ENCODE measurements around the gene TLR7. TPM values are rescaled to one million over a fixed set of nuclear protein-coding genes. Genes with fewer than 3 reads are reported as not detected.
A peak's percentile ranks its signal among the peaks of the same experiment; 100 is the strongest.

The TLR7 gene
- total and polyA plus RNA-seq, 2 of the 4 experiments (the other 2 are of a cell fraction), result not detected

- Histone ChIP-seq H3K4me2 (ENCODE audit: low read depth, low read length) (no peak overlapping the region), H2BK15ac (ENCODE audit: low read depth, low read length) (no peak overlapping the region), H4K8ac (ENCODE audit: low read depth in 2 of 2, low read length in 2 of 2) (no peak overlapping the region), H3K4me1 (ENCODE audit: control insufficient read depth, insufficient read depth, low read length) (no peaks in the 10 kb centered on the region), H3K18ac (ENCODE audit: low read depth, low read length) (no peak overlapping the region), H3K4ac (ENCODE audit: low read depth, low read length) (no peak overlapping the region), H3K4me3 (ENCODE audit: insufficient read depth, low read depth, low read length) (no peak overlapping the region), H3K9me1 (ENCODE audit: insufficient read depth, low read length) (no peaks in the 10 kb centered on the region), H2BK5ac (ENCODE audit: low read depth, low read length, poor library complexity, severe bottlenecking) (no peak overlapping the region), H3K27ac (ENCODE audit: insufficient read depth, low read length) (no peak overlapping the region), H3K23ac (ENCODE audit: low read depth, low read length) (no peak overlapping the region), H3K27me3 (ENCODE audit: control insufficient read depth, insufficient read depth, low read length) (no peaks in the 10 kb centered on the region), H4K91ac (ENCODE audit: insufficient read depth, low read depth, low read length) (no peak overlapping the region), H3K14ac (replicated peaks; ENCODE audit: low read depth, low read length) (no peak overlapping the region), H4K20me1 (ENCODE audit: insufficient read depth, low read length) (no peaks in the 10 kb centered on the region), H3K79me1 (ENCODE audit: low read depth in 1 of 2, low read length in 2 of 2) (no peaks in the 10 kb centered on the region), H3K36me3 (ENCODE audit: control insufficient read depth, insufficient read depth, low read length) (no peaks in the 10 kb centered on the region), H2BK20ac (ENCODE audit: low read depth, low read length) (no peak overlapping the region), H2AFZ (replicated peaks; ENCODE audit: low read length, poor library complexity) (no peak overlapping the region), H3K9ac (ENCODE audit: low read depth, low read length) (no peak overlapping the region), H2AK9ac (replicated peaks; ENCODE audit: low read depth, low read length, poor library complexity) (no peak overlapping the region), H2AK5ac (ENCODE audit: low read depth, low read length) (no peak overlapping the region), H3K56ac (ENCODE audit: extremely low read depth, insufficient read depth, low read length) (no peak overlapping the region), H3K9me3 (ENCODE audit: control insufficient read depth, insufficient read depth, low read length) (no peaks in the 10 kb centered on the region), H2BK120ac (ENCODE audit: low read depth, low read length) (no peak overlapping the region), H4K5ac (ENCODE audit: low read depth, low read length) (no peak overlapping the region)
- ATAC-seq (ENCODE audit: low read depth) (peak; percentile 48; the same call in 1 of the 2 replicates), DNase-seq (peak; percentile 18)
- in situ Hi-C loops (cut with MboI; ENCODE audit: low sequenced_read_pairs) (no loop called here), dilution Hi-C loops (cut with HindIII; ENCODE audit: low sequenced_read_pairs, unreplicated experiment) (no loop called here), intact Hi-C loops (cut with micrococcal nuclease) (loop anchor here (1.0 kb wide), 1 partner anchor 80 kb away; no protein-coding TSS in a partner anchor)
- peak; percentile 22; the same call in 1 of the 2 replicates for TF ChIP-seq SMC3 (IDR thresholded peaks at IDR 0.05; ENCODE audit: low read depth, low read length)
- peak; percentile 31; the same call in 1 of the 2 replicates for TF ChIP-seq RAD21 (IDR thresholded peaks at IDR 0.05; ENCODE audit: low read length)
- peak; percentile 50 for TF ChIP-seq CTCF (conservative IDR thresholded peaks at IDR 0.05; ENCODE audit: low read depth, low read length)
- TF ChIP-seq USF2 (IDR thresholded peaks at IDR 0.05; ENCODE audit: low read depth, low read length), result no peak
- POLR2A ChIA-PET (ENCODE audit: unreplicated experiment), result no interaction called here
- BruUV-seq (replicated peaks), result no TSS peak
- no CpG with 5 or more reads among the region's 12 CpGs for WGBS, 2 experiments (ENCODE audit: extremely low coverage in 2 of 2, insufficient read length in 1 of 2)
- CTCF ChIA-PET, result no interaction called here
These were observed 27.5 kb downstream of the TLR7 start for GRCh38 chrX:12894074-12895030.
